HG03039 (cell line): ENCODE data around the gene MORF4L2.

ENCODE experiments used
- ATAC-seq: cut with Tn5 transposase; IDR thresholded peaks from one replicate; pipeline ENCODE4 v1.9.1; 2021; ENCODE audit warnings: mild to moderate bottlenecking, moderate library complexity; ENCODE audit not compliant: unreplicated experiment

The MORF4L2 gene

GRCh38 chrX:103637604-103638338 is 48.7 kb downstream of the MORF4L2 start:
- no peak for ATAC-seq

GRCh38 chrX:103635436-103635835 is 51.1 kb downstream of the MORF4L2 start:
- ATAC-seq, result no peak

GRCh38 chrX:103631145-103631544 is 55.4 kb downstream of the MORF4L2 start:
- ATAC-seq, result no peak

GRCh38 chrX:103630171-103630511 is 56.4 kb downstream of the MORF4L2 start:
- no peak for ATAC-seq

- no peak for ATAC-seq
These were observed 57.0 kb downstream of the MORF4L2 start for GRCh38 chrX:103629318-103630170.

- peak; percentile 73 for ATAC-seq
These were observed 57.8 kb downstream of the MORF4L2 start, which contains the start of gene TCEAL1 for GRCh38 chrX:103628386-103629317. Gene TCEAL1, plus strand, starts transcription at chrX:103628975. Its CDS starts 942 bp downstream, at chrX:103629917.

- no peak for ATAC-seq
These were observed 59.6 kb downstream of the MORF4L2 start for GRCh38 chrX:103626855-103627254.
